DMS53 treated with DMSO at 0.1 percent for 48 hours (cell line): ENCODE results near the gene ALCAM.

Source experiments
- DNase-seq: peaks from one replicate; lab custom pipeline; 2025; ENCODE audit not compliant: unreplicated experiment; lab: John Stamatoyannopoulos, UW

The ALCAM gene

GRCh38 chr3:105424412-105425152 is 57.9 kb downstream of the ALCAM start:
- no peak for DNase-seq

- DNase-seq, result no peak
These were observed 58.4 kb downstream of the ALCAM start for GRCh38 chr3:105425153-105425502.

GRCh38 chr3:105427332-105427731 is 60.6 kb downstream of the ALCAM start:
- no peak for DNase-seq

- DNase-seq, result no peak
These were observed 62.5 kb downstream of the ALCAM start for GRCh38 chr3:105429034-105429762.

- DNase-seq, result no peak
These were observed 63.7 kb downstream of the ALCAM start for GRCh38 chr3:105430455-105430854.

GRCh38 chr3:105431200-105431599 is 64.5 kb downstream of the ALCAM start:
- no peak for DNase-seq

GRCh38 chr3:105435277-105435676 is 68.6 kb downstream of the ALCAM start:
- DNase-seq, result no peak

- DNase-seq, result no peak
These were observed 70.0 kb downstream of the ALCAM start for GRCh38 chr3:105436687-105437086.

GRCh38 chr3:105440113-105440512 is 73.4 kb downstream of the ALCAM start:
- no peak for DNase-seq

GRCh38 chr3:105444725-105445124 is 78.0 kb downstream of the ALCAM start:
- DNase-seq, result no peak

GRCh38 chr3:105448338-105448982 is 81.8 kb downstream of the ALCAM start:
- DNase-seq, result no peak

- no peak for DNase-seq
These were observed 82.7 kb downstream of the ALCAM start for GRCh38 chr3:105449414-105449813.

GRCh38 chr3:105456017-105456416 is 89.3 kb downstream of the ALCAM start:
- no peak for DNase-seq

GRCh38 chr3:105458518-105459215 is 92.0 kb downstream of the ALCAM start:
- no peak for DNase-seq

- no peak for DNase-seq
These were observed 93.0 kb downstream of the ALCAM start for GRCh38 chr3:105459566-105460290.

- no peak for DNase-seq
These were observed 96.9 kb downstream of the ALCAM start for GRCh38 chr3:105463620-105464019.

- no peak for DNase-seq
These were observed 98.6 kb downstream of the ALCAM start for GRCh38 chr3:105465251-105465853.

GRCh38 chr3:105466072-105466471 is 99.4 kb downstream of the ALCAM start:
- no peak for DNase-seq

- DNase-seq, result no peak
These were observed 100.0 kb downstream of the ALCAM start for GRCh38 chr3:105466495-105467404.
